DOHH2 (cell line): Measurements from ENCODE around the gene VAC14.

ENCODE experiments used
- EZH2phosphoT487 ChIP-seq: fragments of 200-600 bp; sonication (generic); IDR thresholded peaks from 2 replicates; pipeline ENCODE4 v1.6.1; 2017; ENCODE audit warnings: borderline replicate concordance, mild to moderate bottlenecking, antibody characterized with exemption, low read length, moderate library complexity, mixed read lengths
- TF ChIP-seq, protein P1 (sequence below): fragments of 200-600 bp; sonication (generic); IDR thresholded peaks from one replicate; pipeline ENCODE4 v1.5.1; 2014; ENCODE audit warnings: antibody characterized with exemption, mild to moderate bottlenecking, low read depth, low read length; ENCODE audit not compliant: poor library complexity, severe bottlenecking

GRCh38 chr16:70687102-70687511 is 113.9 kb downstream of the VAC14 start:
- no peak for TF ChIP-seq EZH2phosphoT487
- TF ChIP-seq, protein P1, sequence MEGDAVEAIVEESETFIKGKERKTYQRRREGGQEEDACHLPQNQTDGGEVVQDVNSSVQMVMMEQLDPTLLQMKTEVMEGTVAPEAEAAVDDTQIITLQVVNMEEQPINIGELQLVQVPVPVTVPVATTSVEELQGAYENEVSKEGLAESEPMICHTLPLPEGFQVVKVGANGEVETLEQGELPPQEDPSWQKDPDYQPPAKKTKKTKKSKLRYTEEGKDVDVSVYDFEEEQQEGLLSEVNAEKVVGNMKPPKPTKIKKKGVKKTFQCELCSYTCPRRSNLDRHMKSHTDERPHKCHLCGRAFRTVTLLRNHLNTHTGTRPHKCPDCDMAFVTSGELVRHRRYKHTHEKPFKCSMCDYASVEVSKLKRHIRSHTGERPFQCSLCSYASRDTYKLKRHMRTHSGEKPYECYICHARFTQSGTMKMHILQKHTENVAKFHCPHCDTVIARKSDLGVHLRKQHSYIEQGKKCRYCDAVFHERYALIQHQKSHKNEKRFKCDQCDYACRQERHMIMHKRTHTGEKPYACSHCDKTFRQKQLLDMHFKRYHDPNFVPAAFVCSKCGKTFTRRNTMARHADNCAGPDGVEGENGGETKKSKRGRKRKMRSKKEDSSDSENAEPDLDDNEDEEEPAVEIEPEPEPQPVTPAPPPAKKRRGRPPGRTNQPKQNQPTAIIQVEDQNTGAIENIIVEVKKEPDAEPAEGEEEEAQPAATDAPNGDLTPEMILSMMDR: no peak
